NCI-H2081 treated with DMSO at 0.1 percent for 48 hours (cell line): ENCODE data around the gene TAC3.
A peak's percentile ranks its signal among the peaks of the same experiment; 100 is the strongest.
"Not testable (repeated sequence)": the region's sequence is repeated elsewhere in the genome, so short reads cannot be mapped to it uniquely, and the experiment has no call there.

Experiments
- DNase-seq: peaks from one replicate; lab custom pipeline; 2025; lab: John Stamatoyannopoulos, UW

The TAC3 gene

GRCh38 chr12:57004651-57005050 is 11.7 kb downstream of the TAC3 start:
- no peak for DNase-seq

GRCh38 chr12:57003395-57003794 is 12.9 kb downstream of the TAC3 start:
- no peak for DNase-seq

GRCh38 chr12:57001448-57001906 is 14.9 kb downstream of the TAC3 start:
- no peak for DNase-seq

DNA sequence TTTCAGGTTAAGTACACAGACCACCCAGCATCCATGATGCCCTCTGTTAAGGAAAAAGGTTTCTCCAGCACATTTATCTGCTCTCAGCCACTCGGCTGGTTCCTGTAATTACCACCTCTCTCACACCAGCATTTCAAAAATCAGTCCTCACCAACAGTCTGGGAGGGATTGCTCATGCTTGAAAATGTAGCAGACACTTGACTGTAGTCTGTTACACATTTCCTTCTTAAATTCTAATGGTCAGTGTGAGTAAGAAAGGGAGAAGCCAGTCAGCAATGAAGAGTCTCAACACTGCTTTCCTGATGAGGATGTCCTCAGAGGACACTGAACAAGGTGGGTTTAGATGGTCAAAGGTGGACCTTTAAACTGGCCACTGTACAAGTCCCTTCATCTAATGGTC is 15.9 kb downstream of the TAC3 start:
- no peak for DNase-seq

GRCh38 chr12:56999456-56999855 is 16.9 kb downstream of the TAC3 start:
- no peak for DNase-seq

GRCh38 chr12:56998981-56999380 is 17.3 kb downstream of the TAC3 start:
- DNase-seq = no peak

GRCh38 chr12:56998316-56998715 is 18.0 kb downstream of the TAC3 start:
- no peak for DNase-seq

- DNase-seq = no peak
Observed at GRCh38 chr12:56996793-56997545, 19.4 kb downstream of the TAC3 start.

GRCh38 chr12:56995930-56996496 is 20.3 kb downstream of the TAC3 start:
- no peak for DNase-seq

GRCh38 chr12:56995201-56995929 is 21.0 kb downstream of the TAC3 start:
- DNase-seq = no peak

DNA sequence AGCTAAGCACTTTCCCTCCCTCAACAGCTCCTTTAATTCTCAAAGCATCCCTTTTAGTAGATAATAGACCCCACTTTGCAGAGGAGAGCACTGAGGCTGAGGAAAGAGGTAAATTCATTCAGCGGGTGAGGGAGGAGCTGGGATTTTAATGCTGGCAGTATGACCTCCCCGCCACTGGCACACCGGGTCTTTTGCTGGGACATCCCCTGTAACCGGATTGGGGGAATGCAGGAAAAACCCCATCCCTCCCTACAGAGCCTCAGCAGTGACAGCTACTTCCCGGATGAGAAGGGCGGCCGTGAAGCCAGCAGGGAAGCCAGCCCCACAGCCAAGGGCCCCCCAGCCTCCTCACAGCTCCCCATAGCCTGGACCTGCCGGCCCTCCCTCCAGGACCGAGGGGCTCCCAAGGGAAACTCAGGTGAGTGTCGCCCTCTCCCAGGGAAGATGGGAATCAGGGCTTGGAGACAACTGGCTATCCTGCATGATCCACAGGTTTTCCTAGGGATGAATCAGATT is 22.0 kb downstream of the TAC3 start:
- no peak for DNase-seq

DNA sequence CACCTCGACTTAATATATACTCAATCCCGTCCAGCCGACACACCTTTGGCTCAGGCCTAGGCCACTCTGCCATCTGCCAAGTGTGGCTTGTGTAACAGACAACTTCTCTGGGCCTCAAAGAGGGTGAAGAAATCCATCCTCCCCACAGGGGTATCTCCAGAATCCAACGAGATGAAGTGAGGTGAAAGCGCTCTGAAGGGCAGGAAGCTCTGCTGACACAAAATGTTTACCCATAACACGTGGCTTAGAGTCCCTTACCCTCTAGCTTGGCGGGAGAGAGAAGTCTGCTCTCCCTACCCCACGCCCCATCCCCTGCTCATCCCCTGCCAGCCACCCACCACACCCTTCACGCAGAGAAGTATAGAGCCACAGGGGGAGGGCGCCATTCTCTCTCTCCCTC is 23.0 kb downstream of the TAC3 start:
- DNase-seq = no peak

DNA sequence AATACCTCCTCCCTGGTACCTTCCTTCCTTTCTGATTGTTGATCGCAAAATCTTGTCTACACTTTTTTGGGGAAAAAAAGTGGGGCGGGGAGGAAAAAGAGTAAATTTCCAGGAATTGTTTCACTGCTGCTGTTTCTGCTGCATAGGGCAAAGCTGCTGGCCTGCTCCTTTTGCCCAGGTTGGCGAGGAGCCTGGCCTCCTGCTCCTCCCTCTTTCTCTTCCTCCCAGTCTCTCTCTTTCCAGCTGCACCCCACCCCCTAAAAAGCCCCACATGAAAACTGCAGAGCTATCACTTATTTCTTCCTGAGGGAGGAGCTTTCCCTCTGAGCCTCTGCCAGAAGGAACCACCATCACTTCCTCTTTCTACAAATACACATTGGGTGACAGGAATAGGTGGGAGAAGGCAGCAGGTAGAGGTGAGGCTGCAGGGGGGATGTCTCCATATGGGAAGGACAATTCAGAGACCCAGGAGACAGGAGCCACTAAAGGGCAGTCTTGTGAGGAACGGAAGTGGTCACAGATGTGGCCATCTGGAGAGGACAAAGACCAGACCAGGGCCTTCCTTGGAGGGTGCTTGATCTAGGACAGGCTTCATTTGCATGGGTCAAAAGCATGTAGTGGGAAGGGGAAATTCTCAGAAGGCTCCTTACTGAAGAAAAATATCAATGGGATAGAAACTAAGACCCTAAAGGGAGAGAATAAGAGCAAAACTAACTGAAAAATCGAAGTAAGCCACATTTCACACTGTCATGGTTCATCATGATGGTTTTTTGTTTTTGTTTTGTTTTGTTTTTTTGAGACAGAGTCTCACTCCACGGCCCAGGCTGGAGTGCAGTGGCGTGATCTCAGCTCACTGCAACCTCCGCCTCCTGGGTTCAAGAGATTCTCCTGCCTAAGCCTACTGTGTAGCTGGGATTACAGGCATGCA is 24.7 kb downstream of the TAC3 start:
- no peak for DNase-seq

DNA sequence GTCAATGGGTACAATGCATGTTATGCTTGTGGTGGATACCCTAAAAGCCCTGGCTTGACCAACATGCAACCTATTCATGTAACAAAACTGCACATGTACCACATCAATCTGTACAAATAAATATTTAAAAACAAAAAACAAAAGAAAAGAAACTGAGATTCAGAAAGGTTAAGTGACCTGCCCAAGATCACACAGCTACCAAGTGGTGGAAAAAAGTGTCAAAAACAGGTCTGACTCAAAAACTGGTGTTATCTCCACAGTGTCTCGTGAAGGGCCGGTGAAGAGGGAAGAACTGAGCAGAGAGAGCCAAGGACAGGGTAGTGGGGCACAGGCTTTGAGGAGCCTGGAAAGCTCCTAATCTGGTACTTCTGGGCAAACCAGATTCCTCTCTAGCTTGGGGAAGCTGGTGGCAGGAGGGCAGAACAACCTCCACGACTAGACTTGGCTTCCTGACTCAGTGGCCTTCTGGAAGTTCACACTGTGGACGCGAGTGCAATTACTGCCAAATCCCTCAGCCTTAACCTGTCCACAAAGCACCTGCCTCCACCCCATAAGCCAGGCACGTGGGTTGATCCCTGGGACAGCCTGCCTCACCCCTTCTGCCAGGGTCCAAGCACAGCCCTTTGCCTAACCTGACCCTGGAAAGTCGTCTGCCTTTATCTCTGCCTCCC is 25.5 kb downstream of the TAC3 start:
- DNase-seq = no peak

DNA sequence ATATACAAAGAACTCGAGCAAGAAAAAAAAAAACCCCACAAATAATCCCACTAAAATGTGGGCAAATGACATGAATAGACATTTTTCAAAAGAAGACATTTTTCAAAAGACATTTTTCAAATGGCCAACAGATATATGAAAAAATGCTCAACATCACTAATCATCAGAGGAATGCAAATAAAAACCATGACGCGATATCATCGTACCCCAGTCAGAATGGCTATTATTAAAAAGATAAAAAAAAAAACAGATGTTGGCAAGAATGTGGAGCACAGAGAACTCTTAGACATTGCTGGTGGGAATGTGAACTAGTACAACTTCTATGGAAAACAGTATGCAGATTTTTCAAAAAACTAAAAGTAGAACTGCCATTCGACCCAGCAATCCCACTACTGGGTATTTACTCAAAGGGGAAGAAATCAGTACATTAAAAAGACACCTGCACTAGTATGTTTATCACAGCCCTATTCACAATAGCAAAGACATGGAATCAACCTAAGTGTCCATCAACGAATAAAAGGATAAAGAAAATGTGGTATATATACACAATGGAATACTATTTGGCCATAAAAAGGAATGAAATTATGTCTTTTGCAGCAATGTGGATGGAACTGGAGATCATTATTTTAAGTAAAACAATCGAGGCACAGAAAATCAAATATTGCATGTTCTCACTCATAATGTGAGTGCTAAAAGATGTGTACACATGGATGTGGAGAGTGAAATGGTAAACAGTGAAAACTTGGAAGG is 26.3 kb downstream of the TAC3 start:
- DNase-seq = no peak

- DNase-seq = no peak
Observed at GRCh38 chr12:56988207-56988739, 28.1 kb downstream of the TAC3 start.

GRCh38 chr12:56987551-56988053 is 28.7 kb downstream of the TAC3 start:
- peak; percentile 15 for DNase-seq

DNA sequence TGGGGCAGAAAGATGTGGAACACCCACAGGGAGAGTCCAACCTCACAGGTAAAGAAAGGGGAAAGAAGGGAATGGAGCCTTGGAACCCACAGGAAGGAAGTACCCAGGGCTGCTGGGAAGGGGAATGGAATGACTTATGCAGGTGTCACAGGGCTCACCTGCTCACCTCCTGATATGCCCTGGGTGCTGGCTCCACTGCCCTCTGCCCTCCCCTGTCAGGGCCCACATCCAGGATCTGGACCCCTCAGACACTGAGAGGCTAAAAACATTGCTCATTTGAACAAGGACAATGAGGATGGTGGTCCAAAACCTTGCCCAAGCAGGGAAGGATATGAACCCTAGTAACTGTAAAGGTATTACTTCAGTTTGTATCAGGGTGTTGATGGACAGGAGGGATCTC is 29.3 kb downstream of the TAC3 start:
- DNase-seq = no peak

GRCh38 chr12:56985714-56986113 is 30.6 kb downstream of the TAC3 start:
- not testable (repeated sequence) for DNase-seq

GRCh38 chr12:56983386-56983785 is 32.9 kb downstream of the TAC3 start:
- DNase-seq = no peak
